ENCODE measurements around the gene CNOT1.

- TF ChIP-seq CTCF (IDR thresholded peaks at IDR 0.05; ENCODE audit: low read depth, low read length, poor library complexity, severe bottlenecking) = no peak
- no peak for TF ChIP-seq EZH2phosphoT487 (IDR thresholded peaks at IDR 0.05; ENCODE audit: borderline replicate concordance, low read length)
Observed at GRCh38 chr16:58508671-58509251, 120.9 kb downstream of the CNOT1 start.

Measured in DOHH2 (cell line).